Activated CD8-positive, alpha-beta memory T cell treated with anti-CD3 and anti-CD28 coated beads for 24 hours (primary cell): ENCODE data around the gene LHX2.
A peak's percentile ranks its signal among the peaks of the same experiment; 100 is the strongest.

ENCODE experiments used
- DNase-seq: peaks from one replicate; pipeline ENCODE4 v3.0.0-alpha.2; 2020

The LHX2 gene

DNA sequence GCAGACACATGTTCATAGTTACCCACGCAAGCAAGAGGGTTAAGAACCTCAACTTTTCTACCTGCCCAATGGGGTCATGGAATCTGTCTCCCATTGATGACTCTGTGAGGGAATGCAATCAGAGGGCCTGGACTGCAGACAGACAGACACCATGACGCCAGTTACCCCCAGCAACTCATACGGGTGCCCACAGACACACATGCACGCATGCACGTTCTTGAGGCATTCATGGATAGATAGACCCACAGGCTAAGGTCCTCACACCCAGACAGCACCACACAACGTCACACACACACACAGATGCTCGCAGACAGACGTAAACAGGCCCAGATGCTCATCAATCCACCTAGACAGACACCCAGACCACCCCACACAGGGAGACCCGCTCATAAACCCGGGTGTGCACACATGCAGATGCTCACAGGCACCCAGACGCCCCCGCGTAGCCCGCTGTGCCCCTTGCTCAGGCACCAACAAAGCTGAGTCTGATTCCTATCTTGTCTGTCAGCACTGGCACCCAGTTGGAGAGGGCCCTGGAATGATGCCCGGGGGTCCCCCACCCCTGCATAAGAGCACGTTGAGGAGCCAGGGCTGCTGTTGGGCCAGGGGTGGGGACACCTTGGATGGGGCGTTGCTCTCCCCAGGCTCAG, 23.6 kb downstream of the LHX2 start:
- DNase-seq = no peak

DNA sequence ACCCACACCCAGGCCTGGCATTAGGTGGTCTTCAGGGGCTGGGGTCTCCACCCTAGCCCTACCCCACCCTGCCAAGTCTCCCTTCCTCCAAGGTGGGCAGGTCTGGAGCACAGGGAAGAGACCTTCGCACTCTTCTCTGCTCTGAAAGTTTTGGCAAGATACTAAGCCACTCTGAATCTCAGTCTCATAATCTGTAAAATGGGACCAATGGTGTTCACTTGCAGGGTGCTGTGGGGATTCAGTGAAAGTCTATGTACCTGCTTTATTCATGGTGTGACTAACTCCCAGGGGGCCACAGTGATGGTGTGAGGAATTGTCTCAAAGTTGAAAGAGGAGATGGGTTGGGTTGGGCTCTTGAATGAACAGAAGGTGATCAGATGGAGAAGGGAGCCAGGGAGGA, 25.0 kb downstream of the LHX2 start:
- DNase-seq = no peak

GRCh38 chr9:124037790-124038189, 26.2 kb downstream of the LHX2 start:
- no peak for DNase-seq

GRCh38 chr9:124038239-124038638, 26.7 kb downstream of the LHX2 start:
- DNase-seq = no peak

GRCh38 chr9:124038790-124039633, 27.4 kb downstream of the LHX2 start:
- DNase-seq = no peak

- DNase-seq = no peak
Measured at GRCh38 chr9:124040186-124040931, 28.8 kb downstream of the LHX2 start.

DNA sequence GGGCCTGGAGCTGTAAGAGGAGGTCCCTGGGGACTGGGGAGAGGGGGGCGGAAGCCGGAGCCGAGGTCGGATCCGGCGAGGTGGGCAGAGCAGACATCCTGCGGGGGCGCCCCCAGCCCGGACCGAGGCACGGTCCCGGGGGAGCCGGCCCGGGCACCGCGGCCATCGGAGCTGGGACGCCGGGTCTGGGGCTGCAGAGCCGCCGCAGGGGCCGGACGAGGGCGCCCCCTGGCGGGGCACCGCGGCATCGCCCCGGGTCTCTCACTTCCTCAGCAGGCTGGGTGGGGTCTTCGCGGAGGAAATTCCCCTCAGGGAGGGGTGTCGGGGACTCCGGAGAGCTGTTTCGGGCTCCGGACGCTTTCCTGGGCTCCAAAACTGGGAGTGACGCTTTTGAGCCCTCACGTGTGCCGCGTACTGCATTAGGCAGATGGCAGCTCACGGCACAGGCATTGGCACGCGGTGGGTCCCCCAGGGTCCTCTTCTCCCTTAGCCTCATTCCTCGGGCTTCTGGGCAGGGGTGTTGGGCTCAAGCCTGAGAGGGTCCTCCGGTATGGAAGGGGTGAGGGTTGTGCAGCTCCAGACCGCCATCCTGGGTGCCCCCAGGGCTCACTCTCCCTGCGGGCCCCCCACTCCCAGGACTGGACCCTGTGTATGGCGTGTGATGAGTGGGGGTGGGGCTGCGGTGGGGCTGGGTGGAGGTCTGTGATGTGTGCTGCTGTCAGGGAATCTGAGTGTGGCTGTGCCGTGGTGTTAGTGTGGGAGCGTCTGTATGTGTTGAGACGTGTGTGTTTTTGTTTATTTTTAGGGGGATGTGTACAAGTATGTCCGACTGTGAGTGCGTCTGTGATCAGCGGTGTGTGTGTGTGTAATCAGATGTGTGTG, 29.6 kb downstream of the LHX2 start:
- peak; percentile 79 for DNase-seq

DNA sequence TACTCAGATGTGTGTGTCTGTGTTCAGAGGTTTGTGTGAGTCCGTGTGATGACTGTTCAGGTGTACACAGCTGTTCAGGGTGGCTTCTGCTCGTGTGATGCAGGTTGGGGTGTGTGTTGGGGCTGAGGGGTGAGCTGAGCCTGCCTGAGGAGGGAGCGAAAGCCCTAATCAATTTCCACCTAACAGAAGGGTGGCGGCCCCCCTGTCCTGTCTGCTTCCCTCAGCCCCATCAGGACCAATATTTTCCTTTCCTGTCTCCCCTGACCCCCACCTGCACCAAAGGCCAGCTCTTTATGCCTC, 30.2 kb downstream of the LHX2 start:
- DNase-seq = no peak

- no peak for DNase-seq
Measured at GRCh38 chr9:124042201-124042721, 30.7 kb downstream of the LHX2 start.

- no peak for DNase-seq
Measured at GRCh38 chr9:124044448-124044847, 32.9 kb downstream of the LHX2 start.

DNA sequence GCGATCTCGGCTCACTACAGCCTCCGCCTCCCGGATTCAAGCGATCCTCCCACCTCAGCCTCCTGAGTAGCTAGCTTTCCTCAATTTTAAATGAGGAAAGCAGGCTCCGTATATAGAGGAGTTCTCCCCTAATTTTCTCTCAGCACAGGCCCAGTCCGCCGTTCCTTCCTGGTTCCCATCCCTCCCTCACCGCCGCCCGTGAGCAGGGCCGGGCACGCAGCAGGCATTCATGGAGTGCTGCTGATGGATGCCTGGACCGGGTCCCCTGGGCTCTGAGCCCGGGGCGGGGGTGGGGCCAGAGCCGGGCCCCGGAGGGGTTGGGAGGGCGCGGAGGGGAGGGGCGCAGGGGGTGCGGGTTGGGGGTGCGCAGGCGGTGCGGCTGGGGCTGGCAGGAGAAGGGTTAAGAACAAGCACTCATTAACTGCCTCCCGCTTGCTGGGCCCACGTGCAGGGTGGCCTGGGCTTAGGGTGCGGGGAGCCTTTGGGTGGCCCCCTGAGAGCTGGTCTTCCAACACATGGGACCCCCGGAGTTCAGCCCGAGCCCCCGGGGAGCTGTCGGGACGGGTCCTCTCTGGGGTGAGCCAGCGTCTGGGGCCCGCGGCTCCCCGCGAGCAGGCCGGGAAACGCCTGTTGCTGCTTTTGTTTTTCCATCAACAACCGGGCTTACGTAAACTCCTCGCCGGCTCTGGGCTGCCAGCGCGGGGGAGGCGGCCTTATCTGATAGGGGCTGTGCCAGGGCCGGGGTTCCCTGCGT, 33.7 kb downstream of the LHX2 start:
- DNase-seq = no peak

DNA sequence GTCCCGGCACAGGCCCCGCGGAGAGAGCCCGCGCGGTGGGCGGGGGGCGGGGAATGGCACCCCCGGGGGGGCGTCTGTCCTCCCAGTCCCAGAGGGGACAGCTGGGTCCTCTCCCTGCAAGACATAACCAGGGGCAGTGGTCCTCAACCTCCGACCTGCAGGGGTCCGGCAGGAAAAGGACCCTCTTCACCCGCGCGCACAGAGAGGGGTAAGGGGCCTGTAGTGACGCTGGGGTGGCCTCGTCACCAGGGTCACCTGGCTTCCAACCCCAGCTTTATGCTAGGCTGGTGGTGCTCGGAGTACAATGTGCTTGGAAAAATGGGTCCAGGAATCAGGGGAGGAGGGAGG, 34.2 kb downstream of the LHX2 start:
- DNase-seq = no peak

DNA sequence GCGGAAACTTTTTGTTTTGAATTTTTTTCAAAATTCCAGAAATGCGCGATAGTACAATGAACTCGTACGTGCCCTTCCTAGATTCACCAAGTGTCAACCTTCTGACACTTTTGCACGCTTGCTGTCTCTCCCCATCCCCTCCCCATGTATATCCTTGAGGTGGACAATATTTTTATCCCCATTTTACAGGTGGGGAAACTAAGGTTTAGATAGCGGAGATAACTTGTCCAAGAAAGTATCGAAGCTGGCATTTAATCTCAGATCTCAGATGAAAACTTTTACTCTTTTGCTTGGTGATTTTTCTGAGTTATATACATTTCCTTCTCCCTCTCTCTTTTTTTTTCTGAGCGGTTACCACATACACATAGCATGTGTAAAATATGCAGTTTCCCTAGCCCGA, 34.6 kb downstream of the LHX2 start:
- no peak for DNase-seq

DNA sequence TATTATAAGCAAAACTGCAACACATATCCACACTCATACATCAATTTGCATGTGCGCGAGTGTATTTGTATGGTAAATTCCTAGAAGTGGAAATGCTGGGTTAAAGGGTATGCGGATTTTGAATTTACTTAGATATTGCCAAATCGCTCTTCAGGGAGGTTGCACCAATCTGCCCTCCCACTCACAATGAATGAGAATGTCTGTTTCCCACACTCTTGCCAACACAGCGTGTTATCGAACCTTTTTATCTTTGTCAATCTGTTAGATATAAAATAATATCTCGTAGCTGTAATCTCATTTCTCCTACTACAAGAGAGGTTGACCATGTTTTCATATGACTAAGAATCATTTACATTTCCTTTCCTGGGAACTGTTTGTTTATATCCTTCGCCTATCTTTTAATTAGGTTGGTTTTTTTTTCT, 35.7 kb downstream of the LHX2 start:
- DNase-seq = no peak

GRCh38 chr9:124050955-124051354, 39.4 kb downstream of the LHX2 start:
- no peak for DNase-seq

GRCh38 chr9:124052401-124052800, 40.8 kb downstream of the LHX2 start:
- no peak for DNase-seq

DNA sequence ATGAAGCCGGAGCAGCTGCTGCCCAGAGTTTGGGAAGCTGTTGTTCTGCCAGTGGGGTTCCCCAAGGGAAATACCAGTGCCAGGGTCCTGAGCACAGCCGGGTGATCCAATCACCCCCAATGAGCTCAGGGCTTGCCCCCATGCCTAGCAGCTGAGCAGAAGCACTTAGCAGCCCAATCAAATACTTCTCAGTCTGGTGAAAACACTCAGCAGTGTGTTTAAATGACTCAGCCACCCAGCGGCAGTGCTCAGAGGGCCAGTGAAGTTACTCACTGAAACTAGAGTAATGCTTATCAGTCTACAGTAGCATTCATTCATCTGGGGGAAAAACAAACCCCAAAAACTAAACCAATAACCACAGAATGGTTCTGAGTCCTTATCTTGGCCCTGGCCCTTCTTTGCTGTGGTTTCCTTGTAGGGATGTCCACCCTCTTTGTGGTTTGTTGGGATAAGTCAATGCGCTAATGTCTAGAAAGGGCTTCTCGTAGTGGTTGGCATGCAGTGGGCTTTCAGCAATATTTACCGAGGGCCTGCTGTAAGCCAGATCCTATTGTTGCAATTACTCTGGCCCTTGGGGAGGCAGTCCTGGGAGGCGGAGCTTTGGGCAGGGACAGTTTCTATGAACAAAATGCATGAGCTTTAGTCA, 43.1 kb downstream of the LHX2 start:
- no peak for DNase-seq

GRCh38 chr9:124060844-124061605, 49.5 kb downstream of the LHX2 start:
- DNase-seq = no peak

- DNase-seq = no peak
Measured at GRCh38 chr9:124062172-124062571, 50.6 kb downstream of the LHX2 start.

- DNase-seq = no peak
Measured at GRCh38 chr9:124066783-124067577, 55.4 kb downstream of the LHX2 start.
